Measurements from ENCODE around the gene FBXL7.

The FBXL7 gene

DNA sequence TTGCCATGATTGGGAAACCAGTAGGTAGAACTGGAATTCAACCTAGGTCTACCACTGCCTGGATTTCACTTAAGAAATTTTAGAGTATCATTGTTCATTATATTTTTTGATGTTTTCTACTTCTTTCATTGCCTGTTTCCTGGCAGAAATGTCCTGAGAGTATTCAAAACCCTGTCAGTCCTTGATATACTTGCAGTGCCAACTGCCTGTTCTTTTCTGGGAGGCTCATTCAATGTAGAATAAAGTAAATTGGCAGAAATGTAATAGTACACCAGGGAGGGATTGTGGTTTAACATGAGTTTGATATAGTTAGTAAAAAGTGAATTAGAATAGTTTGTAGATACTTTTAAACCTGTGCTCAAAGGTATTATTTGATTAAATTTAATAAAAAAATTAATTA lies 286.3 kb downstream of the FBXL7 start:
- no peak for DNase-seq

DNA sequence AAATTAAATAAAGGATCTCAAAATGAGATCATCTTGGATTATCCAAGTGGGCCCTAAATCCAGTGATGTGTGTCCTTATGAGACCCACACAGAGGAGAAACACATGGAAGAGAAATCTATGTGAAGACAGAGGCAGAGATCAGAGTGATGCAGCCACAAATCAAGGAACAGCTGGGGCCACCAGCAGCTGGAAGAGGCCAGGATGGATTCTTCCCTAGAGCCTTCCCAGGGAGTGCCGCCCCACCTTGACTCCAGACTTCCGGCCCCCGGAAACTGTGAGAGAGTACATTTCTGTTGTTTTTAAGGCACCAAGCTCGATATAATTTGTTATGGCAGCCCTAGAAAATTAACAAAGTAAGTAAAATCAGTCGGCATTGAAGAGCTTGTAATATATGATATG lies 286.9 kb downstream of the FBXL7 start:
- no peak for DNase-seq

DNA sequence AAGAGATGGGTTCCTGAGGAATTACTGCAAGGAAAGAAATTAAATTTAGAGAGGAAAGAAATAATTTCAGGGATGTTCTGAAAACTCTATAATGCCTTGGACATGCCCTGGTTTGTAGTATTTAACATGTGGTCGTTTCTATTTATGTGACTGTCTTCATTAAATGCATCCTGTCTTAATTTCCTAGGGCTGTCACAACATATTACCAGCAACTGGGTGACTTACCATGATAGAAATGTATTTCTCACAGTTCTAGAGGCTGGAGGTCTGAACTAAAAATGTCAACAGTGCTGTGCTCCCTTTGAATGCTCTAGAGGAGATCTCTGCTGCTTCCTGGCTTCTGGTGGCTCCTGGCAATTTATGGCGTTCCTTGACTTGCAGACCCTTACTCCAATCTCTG lies 287.7 kb downstream of the FBXL7 start:
- no peak for DNase-seq

DNA sequence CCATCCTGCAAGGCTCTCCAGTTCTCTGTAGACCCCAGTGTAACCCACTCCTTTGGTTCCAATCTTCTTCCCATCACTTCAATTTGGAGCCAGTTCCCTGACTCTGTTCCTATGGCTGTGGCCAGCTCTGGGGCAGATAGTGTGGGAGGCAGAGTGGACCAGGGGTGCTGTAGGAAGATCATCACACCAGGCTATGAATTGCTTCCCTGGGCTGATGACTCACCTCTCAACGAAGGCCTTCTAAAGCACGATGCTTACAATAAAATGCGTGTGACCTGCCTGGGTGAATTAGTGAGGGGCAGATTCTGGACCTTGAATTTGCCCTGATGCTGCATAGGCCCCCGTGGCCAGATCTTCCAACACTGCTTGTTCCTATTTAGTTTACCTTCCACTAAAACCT lies 289.7 kb downstream of the FBXL7 start:
- DNase-seq = no peak

DNA sequence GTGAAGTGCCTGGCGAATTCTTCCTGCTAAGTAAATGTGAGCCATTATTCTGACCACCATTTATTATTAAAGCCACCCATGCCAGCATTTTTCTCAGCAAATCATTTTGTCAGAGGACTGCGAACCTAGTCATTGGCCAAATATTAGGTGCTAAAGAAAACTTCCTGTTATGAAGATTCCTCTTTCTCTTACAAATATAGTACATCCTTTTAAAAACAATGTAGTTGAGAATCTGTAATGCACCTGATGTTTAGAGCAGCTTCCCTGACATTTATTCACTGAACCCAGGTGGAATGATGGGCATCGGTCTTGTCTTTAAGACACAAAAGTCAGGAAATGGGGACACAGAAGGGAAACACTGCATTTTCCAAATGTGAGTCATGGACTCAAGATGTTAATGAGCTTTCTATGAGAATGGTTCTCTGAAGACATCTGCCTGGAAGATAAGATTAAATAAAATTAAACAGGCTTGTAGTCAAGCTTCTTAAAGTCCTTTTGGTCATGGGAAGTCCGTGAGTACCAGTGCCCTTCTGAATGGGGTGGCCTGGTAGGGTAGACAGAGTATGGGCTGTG lies 290.6 kb downstream of the FBXL7 start:
- DNase-seq = no peak

DNA sequence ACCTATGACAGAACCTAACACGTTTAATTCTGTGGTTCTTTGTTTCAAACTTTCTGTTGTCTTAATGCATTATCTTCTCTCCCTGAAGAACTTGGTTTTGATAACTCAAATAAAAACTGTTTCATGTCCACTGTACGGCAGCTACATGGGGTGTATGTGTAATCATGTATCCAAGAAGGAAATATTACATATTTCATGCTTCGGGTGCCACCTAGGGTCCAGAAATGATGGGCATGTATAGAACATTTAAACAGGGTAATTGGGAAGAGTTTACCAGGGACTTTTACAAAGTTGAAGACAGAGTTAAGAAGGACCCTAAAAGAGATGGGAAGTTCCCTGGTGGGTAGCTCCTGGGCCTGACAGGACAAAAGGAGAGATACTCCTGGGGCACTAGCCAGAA lies 291.3 kb downstream of the FBXL7 start:
- no peak for DNase-seq

DNA sequence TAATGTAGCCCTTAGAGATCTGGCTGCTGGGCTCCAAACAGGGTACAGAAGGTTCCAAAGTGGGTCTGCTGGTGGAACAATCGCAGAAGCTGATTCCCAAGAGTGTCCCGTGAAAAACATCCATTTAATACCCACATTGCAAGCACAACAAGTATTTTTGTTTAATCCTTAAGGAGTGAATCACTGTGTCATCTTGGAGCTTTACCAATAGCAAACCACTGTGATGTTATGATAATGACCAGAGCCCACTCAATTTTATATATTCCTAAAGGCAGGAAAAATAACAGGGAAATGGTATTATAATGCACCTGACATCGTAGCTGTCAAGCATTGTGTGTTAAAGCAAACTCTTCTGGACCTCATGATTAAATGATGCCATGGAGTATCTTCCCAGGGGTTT lies 291.9 kb downstream of the FBXL7 start:
- DNase-seq = no peak

DNA sequence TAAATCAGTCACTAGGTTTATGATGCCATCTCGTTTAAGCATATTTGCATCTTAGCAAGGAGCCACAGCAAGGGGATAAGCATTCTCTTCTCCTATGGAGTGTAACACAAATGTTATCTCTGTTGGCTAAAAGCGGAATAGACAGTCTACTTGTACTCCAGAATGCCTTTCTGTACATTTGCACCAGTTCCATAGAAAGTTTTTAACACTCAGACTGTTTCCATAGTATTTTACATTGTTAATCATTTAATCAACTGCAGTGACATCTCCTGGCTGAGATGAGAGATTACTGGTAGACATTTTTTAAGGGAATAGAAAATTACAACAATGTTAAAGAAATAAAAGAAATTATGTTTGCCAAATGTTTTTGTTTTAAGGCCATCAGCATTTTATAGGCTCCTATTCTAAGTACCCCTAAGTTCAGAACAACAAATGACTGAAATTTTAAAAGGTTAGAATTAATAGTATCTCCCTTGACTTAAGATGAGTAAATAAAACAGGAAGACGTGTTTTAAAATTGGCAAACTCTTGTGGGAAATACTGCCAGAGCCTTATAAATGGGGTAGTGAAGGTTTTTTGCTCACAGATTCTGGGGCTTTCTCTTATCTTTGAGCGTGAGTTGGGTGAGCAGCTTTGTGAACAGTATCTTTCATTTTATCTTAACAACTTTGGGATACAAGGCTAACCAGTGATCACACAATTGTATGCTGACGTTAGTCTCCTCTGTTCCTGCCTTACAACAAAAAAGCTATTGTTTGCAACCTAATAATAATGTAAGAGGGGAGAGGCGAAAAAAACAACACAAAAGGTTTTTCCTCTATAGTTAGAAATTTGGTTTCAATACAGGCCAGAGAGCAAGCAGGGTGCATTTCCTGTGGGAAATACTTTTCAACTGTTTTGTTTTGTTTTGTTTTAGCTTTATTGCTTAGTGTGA lies 294.3 kb downstream of the FBXL7 start:
- DNase-seq = no peak

DNA sequence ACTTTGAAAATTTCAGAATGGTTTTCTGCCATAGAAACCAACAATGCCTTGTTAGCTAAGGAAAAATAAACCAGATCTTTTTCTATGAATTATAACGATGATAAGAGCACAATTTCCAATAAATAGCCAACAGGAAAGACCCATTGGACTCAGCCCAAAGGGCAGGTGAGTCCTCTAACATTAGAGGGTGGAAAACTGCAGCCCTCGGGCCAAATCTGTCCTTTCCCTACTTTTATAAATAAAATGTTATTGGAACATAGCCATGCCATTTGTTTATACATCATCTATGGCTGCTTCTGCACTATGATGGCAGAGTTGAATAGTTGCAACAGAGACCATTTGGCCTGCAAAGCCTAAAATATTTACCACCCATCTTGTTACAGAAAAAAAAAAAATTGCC lies 296.1 kb downstream of the FBXL7 start:
- DNase-seq = no peak

DNA sequence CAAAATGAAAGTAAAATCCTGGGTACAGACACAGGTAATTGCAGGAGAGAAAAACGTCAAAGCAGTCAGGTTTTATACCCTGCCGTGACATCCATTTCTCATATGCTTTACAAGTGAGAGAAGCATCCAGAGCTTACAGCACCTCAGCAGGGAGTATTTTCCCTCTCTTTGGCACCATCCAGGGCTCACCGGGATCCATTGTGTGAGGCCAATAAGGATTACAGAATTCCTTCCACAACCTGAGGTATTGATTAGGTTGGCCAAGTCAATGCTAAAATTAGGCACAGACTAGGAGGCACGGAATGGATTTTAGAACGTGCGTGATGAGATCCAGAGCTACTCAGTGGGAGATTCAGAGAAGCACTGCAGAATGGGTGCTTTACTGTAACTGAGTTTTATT lies 296.6 kb downstream of the FBXL7 start:
- DNase-seq = no peak

DNA sequence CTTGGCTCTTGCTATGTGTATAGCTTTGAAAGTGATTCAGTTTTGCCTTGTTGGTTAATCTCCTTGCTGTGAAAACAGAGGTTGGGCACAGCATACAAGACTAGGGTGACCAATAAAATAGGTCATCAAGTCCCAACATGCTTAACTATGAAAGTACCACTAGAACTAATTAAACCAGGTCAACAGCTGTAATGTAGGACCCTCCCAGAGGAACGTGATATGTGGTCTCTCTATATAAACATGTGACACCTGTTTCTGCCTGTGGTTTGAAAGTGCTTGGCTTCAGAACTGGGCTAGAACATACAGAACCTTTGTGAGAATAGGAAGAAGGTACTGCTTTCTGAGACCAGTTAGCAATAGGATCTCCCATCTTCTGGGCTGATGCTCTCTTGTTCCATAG lies 297.1 kb downstream of the FBXL7 start:
- no peak for DNase-seq

DNA sequence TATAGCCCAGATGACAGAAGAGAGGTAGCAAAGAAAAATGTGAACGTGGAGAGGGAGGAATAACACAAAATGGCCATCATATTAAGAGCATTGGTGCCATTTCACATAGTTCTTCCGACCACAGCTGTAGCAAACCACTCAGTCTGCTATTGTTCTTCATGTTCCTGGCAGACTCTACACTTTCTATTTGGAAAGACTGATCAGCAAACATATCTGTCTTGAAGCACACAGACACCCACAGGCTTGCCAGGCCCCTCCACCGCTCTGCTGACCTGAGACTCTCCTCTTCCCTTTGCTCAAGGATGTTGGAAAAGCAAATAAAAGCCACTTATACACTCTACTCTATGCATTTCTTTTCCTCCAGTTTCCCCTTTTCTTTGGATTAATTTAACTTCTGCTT lies 298.0 kb downstream of the FBXL7 start:
- DNase-seq = no peak

DNA sequence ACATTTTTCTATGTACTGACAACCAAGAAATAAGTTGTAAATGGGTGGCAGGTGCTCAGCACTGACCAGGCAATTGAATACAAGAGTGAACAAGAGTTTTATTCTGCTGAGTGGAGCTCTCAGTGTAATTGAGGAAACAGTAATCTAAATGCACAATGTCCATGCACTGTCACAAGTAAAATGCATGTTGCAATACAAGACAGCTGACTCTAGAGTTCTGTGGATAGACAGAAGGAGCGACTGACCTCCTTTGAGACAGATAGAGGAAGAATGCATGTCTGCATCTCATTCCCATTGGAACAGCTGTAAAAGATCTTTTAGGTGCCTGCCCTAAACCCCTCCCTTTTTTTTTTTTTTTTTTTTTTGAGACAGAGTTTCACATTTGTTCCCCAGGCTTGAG lies 299.0 kb downstream of the FBXL7 start:
- no peak for DNase-seq

DNA sequence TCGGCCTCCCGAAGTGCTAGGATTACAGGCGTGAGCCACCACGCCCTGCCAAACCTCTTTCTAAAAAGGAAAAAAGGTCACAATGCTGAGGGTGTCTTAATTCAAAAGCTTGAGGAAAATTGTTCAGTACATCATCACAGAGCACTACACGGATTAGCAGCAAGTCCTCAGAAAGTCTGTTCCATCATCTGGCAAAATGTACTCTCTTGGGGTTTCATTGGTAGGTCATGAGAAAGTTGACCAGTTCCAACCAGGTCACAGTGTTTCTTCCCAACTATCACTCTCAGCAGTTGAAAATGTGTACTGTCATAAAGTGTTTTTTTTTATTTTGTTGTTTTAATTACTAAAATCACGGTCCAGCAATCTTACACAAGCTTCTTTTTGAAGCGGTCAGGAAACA lies 299.6 kb downstream of the FBXL7 start:
- no peak for DNase-seq

DNA sequence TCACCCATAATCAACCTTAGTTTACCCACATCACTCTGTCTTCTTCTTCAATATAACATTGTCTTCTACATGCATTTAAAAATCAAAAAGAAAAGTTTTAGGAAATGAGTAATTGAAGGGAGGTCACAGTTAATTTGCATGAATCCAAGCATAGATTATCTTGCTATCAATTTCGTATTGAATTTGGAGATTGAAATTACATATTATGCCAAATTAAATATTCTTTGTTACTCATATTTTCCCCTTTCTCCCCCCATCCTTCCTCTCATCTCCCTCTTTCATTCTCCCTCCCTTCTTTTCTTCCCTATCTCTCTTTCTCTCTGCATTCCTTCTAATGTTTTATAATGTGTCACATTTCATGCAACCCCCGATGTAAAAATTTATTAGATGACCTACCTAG lies 303.3 kb downstream of the FBXL7 start:
- no peak for DNase-seq

DNA sequence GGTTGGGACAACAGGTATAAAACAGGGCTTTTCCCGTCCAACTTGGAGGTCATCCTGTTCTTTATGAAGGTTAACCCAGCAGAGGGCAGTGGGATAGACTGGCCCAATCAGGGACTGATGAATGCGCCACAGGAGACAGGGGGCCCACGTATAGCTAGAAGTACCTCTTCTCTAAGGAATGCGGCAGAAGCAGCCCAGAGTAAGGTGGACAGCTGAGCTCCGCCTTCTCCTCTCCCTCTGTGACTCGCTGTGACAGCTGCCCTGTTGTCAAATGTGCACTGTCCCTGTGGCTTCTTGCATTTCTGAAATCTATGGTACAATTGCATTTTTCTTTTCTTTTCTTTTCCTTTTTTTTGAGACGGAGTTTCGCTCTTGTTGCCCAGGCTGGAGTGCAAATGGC lies 306.6 kb downstream of the FBXL7 start:
- DNase-seq = no peak

DNA sequence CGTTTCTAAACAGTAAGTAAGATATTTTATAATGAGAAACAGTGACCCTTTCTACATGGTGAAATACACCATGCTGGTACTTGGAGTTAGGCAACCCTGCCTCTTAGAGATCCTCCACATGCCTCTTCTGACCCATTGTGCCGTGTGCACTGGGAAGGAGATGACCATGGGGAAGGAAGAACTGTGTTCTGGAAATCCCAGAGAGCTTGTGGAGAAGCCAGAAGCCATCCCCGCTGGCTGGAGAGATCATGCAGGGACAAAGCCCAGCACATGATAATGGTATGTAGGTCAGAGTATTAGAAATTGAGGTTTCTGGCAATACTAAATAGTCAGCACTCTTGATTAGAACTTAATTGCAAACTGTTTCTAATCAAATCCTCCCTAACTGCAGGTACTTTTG lies 307.3 kb downstream of the FBXL7 start:
- DNase-seq = no peak

DNA sequence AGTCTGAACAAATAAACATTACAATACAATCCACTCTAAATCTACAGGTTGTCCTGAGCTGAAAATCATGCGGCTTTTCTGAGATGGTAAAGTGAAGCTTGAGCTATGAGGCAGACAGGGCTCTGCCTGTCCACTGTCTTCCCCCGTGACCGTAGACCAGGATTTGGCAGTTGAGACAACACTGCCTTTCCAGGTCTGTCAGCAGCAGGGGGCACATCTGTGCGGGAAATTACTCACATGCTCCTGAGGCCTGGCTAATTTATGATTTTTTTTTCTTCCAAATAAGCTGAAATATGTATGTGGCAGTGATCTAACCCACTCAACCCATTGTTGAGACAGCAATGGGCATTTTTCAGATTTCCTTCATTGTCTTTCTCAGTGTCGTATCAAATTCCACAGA lies 307.9 kb downstream of the FBXL7 start:
- no peak for DNase-seq

DNA sequence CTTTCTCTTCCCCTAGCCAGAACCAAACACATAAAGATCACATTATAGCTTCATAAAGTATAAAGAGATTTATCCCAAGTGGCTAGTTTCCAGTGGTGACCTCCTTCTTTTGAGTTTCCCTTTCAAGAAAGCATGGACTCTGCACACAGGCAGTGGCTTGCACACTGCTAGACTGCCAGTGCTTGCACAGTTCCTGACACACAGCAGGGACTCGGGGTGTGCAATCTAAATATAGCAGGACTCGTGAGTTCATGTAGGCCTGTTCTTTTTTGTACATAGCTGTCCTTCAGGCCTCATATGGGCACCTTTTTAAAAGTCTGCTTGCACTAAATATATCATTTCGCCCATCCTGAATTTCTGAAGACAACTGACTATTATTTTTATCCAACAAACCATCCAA lies 308.6 kb downstream of the FBXL7 start:
- DNase-seq = no peak

DNA sequence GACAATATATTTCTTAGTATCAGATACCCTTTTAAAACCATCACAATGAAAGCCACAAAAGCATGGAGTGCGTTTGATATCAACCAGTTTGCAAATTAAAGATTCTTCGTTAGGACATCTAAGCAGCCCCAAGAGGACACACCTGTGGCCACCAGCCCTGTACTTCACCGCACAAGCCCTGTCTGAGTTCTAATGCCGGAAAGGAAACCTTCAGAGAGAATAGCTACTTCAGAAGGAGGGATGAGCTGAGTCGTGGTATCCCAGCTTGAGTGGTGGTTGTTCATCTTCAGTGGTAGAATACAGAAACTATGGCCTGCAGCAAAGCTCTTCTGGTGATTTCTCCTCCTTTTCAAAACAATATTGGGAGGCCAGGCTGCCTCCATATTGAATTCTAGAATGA lies 319.6 kb downstream of the FBXL7 start:
- no peak for DNase-seq

DNA sequence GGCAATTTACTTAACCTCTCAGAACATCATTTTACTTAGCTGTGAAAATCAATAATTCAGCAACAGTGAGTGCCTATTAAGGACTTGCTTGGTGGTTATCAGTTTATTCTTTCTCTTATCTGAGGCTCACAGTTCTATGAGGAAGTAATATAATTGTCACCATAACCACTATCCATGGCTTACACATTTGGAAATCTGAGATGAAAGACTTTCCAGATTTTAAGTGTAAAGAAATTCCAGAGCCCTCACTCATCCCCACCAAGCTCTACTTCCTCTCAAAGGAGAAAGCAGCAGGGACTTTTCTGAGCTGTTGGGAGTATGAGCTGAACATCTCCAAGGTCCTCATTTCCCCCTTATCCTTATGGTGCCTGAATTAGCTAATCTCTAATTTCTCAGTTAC lies 321.5 kb downstream of the FBXL7 start:
- DNase-seq = no peak

DNA sequence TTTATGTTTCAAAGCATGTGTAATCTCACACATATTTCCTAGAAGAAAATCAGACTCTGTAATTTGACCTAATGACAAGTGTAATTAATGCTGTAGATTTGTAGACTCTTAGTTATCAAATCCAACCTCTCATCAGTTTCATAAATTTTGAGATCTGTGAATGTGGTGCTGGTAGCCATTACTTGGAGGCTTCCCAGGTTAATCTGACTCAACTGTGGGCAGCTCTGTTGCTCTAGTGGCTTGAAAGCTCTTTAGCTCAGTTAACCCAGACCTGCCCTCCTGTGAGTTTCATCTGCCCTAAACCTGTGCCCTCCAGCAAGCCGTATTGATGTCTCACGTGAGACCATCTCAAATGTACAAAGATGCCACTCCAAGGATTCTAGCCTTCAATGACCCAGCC lies 323.4 kb downstream of the FBXL7 start:
- DNase-seq = no peak

DNA sequence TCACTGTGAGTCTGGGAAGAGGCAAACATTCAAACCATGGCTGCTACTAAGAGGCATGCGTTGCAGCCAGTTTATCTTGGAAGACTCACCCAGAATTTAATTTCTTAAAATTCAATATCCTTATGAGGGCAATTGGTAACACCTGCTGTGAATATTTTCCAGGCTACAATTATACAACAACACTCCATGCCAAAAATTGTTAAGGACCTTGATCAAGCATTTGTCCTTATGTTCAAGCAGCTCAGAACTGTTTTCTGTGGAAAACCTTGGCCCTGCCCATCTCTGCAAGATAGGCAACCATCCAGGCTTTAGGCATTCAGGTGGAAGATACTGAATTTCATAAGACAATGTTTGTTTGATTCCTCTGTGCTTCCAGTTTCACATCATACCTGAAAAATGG lies 327.8 kb downstream of the FBXL7 start:
- no peak for DNase-seq

DNA sequence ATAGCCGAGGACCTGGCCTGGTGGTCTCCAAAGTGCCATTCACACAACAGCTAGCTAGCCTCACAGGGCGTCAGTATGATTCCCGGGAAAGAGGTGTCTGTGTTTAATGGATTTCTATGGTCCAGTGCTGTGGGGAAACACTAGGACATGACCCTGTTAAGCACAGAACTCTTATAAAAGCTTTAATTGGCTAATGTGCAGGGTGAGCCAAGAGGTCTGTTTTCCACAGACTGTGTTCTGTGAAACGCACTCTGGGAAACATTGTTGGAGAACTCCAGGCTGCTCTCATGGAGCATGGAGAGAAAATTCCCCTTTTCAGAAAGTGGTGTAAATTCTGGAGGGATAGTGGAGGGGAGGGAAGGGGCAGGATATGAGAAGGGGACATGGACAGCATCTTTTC lies 331.4 kb downstream of the FBXL7 start:
- DNase-seq = no peak

DNA sequence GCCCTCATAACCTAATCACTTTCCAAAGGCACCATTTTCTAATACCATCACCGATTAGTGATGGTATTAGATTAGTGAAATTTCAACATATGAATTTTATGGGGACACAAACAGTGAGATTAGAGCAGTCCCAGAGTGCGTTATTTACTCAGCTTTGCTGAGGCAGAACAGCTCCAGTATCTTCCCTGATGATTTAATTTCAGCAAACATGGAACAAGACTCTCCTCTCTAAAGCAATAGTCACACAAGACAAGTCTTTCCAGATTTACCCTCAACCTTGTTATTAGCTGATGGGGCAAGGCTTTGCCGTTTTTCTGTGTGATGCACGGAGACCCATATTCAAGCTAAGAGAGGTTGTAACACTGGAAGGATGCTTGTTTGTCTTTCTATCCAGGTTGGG lies 333.4 kb downstream of the FBXL7 start:
- DNase-seq = no peak

Data from stimulated activated CD4-positive, alpha-beta T cell treated with anti-CD3 and anti-CD28 coated beads, Interleukin-15, amount 100 ng/mL, for 24 hours (primary cell).